Measurements from ENCODE around the gene PRKAA1.
"Not testable (repeated sequence)": the region's sequence is repeated elsewhere in the genome, so short reads cannot be mapped to it uniquely, and the experiment has no call there.

PRKAA1 gene

GRCh38 chr5:40720069-40720468 lies 78.1 kb downstream of the PRKAA1 start:
- no peak for DNase-seq

- no peak for DNase-seq
Measured at GRCh38 chr5:40717281-40717680, 80.9 kb downstream of the PRKAA1 start.

GRCh38 chr5:40716590-40716989 lies 81.6 kb downstream of the PRKAA1 start:
- DNase-seq = no peak

GRCh38 chr5:40716000-40716399 lies 82.2 kb downstream of the PRKAA1 start:
- DNase-seq = no peak

- DNase-seq = no peak
Measured at GRCh38 chr5:40714001-40714400, 84.2 kb downstream of the PRKAA1 start.

GRCh38 chr5:40710575-40710974 lies 87.6 kb downstream of the PRKAA1 start:
- not testable (repeated sequence) for DNase-seq
